ENCODE results near the gene TJP2.

TJP2 gene

DNA sequence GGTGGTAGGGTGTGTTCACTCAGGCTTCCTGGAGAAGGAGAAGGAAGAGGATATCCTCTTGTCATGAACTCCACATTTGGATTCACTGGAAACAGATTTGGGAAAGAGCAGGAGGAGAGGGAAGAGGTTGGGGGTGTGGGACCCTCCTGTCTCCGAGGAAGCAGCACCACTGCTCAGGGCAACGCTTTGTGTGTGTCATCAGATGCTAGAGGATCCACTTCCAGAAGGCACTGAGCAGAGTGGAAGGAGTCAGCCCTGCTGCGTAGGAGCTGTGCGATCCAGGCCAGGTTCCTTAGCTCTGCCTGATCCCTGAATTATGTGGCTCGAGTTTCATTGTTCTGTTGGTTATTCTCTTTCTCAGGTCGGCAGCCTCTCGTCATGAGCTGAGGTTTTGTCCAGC is 37.3 kb upstream of the TJP2 start:
- no peak for TF ChIP-seq CTCF (conservative IDR thresholded peaks at IDR 0.05; ENCODE audit: low read depth, low read length)
- DNase-seq (ENCODE audit: low read depth) = no peak
- no peak overlapping the region for H3K4me3 ChIP-seq (ENCODE audit: low read length)

- DNase-seq (ENCODE audit: low read depth) = no peak
- H3K4me3 ChIP-seq (ENCODE audit: low read length) = no peak overlapping the region
- no peak for TF ChIP-seq CTCF (conservative IDR thresholded peaks at IDR 0.05; ENCODE audit: low read depth, low read length)
Measured at GRCh38 chr9:69137311-69137710, 36.8 kb upstream of the TJP2 start.

DNA sequence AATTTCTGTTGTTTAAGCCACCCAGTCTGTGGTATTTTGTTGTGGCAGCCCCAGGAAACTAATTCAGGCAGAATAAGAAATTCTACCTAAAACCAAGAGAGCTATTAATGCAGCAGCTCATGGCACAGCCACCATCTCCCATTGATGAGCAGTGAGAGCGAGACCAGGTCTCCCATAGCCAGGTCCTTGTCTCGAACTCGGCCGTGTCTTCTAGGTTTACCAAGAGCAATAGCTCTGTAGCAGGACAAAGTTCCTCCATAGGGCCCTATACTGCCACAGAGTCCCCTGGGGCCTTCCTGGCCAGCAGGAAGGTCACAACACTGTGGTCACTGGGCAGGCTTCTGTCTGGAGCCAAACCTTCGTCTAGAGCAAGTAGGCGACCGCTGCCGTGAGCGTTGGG is 34.5 kb upstream of the TJP2 start:
- no peak for DNase-seq (ENCODE audit: low read depth)
- H3K4me3 ChIP-seq (ENCODE audit: low read length) = no peak overlapping the region
- no peak for TF ChIP-seq CTCF (conservative IDR thresholded peaks at IDR 0.05; ENCODE audit: low read depth, low read length)

DNA sequence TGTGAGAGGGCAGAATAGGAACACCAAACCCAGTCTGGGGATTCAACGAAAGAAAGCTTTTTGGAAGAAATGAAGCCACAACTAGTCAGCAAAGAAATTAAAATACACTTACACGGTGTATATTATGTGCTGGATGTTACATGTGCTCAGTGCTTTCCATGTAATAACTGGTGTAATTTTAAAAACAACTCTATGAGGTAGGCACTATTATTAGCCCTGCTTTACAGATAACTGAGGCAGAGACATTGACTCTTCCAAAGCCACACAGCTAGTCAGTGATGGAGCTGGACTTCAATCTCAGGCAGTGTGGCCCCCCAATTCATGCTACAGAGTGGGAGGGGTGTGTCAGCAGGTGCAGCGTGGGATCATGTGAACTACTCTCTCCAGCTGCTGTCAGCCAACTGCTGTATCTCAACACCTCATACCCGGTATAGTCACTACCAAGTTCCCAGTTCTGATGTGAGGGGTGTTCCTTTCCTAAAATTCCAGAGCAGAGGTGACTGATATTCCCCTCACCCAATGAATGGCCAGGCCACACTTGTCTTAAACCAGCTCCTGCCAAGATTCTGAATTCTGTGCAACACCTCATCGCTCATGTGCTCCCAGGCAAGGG is 33.8 kb upstream of the TJP2 start:
- no peak overlapping the region for H3K4me3 ChIP-seq (ENCODE audit: low read length)
- DNase-seq (ENCODE audit: low read depth) = no peak
- TF ChIP-seq CTCF (conservative IDR thresholded peaks at IDR 0.05; ENCODE audit: low read depth, low read length) = no peak

GRCh38 chr9:69141851-69142250 is 32.2 kb upstream of the TJP2 start:
- TF ChIP-seq CTCF (conservative IDR thresholded peaks at IDR 0.05; ENCODE audit: low read depth, low read length) = no peak
- no peak for DNase-seq (ENCODE audit: low read depth)

GRCh38 chr9:69143291-69143690 is 30.8 kb upstream of the TJP2 start:
- DNase-seq (ENCODE audit: low read depth) = no peak
- no peak for TF ChIP-seq CTCF (conservative IDR thresholded peaks at IDR 0.05; ENCODE audit: low read depth, low read length)
- no peak overlapping the region for H3K4me3 ChIP-seq (ENCODE audit: low read length)

More at GRCh38 chr9:69141851-69142250, 32.2 kb upstream of the TJP2 start:
- no peak overlapping the region for H3K4me3 ChIP-seq (ENCODE audit: low read length)

DNA sequence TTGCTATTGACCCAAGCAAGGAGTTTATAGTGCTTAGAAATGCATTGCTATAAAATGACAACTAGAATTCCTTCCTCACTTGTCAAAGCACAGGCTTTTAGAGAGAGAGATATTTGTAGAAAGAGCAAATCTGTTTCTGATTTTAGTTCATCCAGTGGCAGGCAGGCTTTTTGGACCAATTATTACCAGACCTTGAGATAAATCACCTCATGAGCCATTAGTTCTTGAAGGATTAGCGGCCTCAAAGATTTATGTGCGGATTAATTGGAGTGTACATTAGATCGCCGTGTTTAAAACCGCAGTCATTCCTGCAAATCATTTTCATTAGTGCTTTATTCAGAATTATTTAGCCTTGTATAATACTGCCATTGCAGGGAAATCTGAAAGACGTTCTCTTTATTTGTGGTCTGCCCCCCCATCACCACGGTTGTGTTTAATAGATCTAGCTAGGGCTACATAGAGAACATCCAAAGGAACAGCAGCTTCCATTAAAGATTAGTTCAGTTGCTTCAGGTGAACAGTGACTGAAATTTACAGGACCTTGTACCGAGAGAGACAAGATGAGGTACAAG is 28.8 kb upstream of the TJP2 start:
- TF ChIP-seq CTCF (conservative IDR thresholded peaks at IDR 0.05; ENCODE audit: low read depth, low read length) = no peak
- H3K4me3 ChIP-seq (ENCODE audit: low read length) = no peak overlapping the region
- DNase-seq (ENCODE audit: low read depth) = peak; percentile 89
